WTC11 (cell line): Measurements from ENCODE around the gene HTR7. TPM values are rescaled to one million over a fixed set of nuclear protein-coding genes. Genes with fewer than 3 reads are reported as not detected.

Experiments
- ATAC-seq: fragments of 200-7000 bp; cut with Tn5 transposase; 2 replicates; pipeline ENCODE4 v1.10.0; 2021; ENCODE audit warnings: mild to moderate bottlenecking, moderate library complexity
- CTCF ChIA-PET: fragments of 300-600 bp; sonication (Branson Sonifier 250); formaldehyde crosslinking; loops from one replicate; lab custom pipeline; 2021; ENCODE audit warnings: antibody characterized with exemption; lab: Charles Lee
- POLR2A ChIA-PET: fragments of 350-600 bp; sonication (Branson Sonifier 250); formaldehyde crosslinking; loops from one replicate; lab custom pipeline; 2021; ENCODE audit warnings: antibody characterized with exemption; lab: Charles Lee
- DNase-seq: peaks from one replicate; pipeline ENCODE4 v3.0.0; 2021; ENCODE audit warnings: low spot score
- H3K27ac Mint-ChIP-seq: 2 replicates; pipeline ENCODE4 v1.8.0; 2021; ENCODE audit warnings: mixed read lengths
- H3K27me3 Mint-ChIP-seq: 2 replicates; pipeline ENCODE4 v1.8.0; 2021; ENCODE audit warnings: low read depth, mild to moderate bottlenecking, moderate library complexity, mixed read lengths
- H3K36me3 Mint-ChIP-seq: 2 replicates; pipeline ENCODE4 v1.8.0; 2021; ENCODE audit warnings: mixed read lengths
- H3K4me1 Mint-ChIP-seq: 2 replicates; pipeline ENCODE4 v1.8.0; 2022; ENCODE audit warnings: mixed read lengths
- H3K4me3 Mint-ChIP-seq: 2 replicates; pipeline ENCODE4 v1.8.0; 2021; ENCODE audit warnings: mild to moderate bottlenecking, moderate library complexity, mixed read lengths
- H3K9me3 Mint-ChIP-seq: 2 replicates; pipeline ENCODE4 v1.8.0; 2021; ENCODE audit warnings: mixed read lengths
- ATF1 ChIP-seq: sonication (generic); formaldehyde crosslinking; IDR thresholded peaks from 2 replicates; pipeline ENCODE4 v1.8.1; 2023; ENCODE audit warnings: mild to moderate bottlenecking, moderate library complexity, missing genetic modification reagents
- ETV6 ChIP-seq: sonication (generic); formaldehyde crosslinking; IDR thresholded peaks from 2 replicates; pipeline ENCODE4 v1.8.1; 2022; ENCODE audit warnings: mild to moderate bottlenecking, missing genetic modification reagents
- MYBL2 ChIP-seq: sonication (generic); formaldehyde crosslinking; IDR thresholded peaks from 2 replicates; pipeline ENCODE4 v1.8.1; 2023; ENCODE audit warnings: mild to moderate bottlenecking, moderate library complexity, missing genetic modification reagents
- NR3C1 ChIP-seq: sonication (generic); formaldehyde crosslinking; conservative IDR thresholded peaks from 2 replicates; pipeline ENCODE4 v1.8.1; 2023; ENCODE audit warnings: low read depth, mild to moderate bottlenecking, missing genetic modification reagents
- SMAD4 ChIP-seq: sonication (generic); formaldehyde crosslinking; IDR thresholded peaks from 2 replicates; pipeline ENCODE4 v1.8.0; 2022; ENCODE audit warnings: mild to moderate bottlenecking, missing genetic modification reagents
- ZBTB21 ChIP-seq: sonication (generic); formaldehyde crosslinking; IDR thresholded peaks from 2 replicates; pipeline ENCODE4 v1.8.1; 2023; ENCODE audit warnings: mild to moderate bottlenecking, missing genetic modification reagents, borderline replicate concordance
- ZNF138 ChIP-seq: sonication (generic); formaldehyde crosslinking; conservative IDR thresholded peaks from 2 replicates; pipeline ENCODE4 v1.8.1; 2022; ENCODE audit warnings: mild to moderate bottlenecking, moderate library complexity, missing genetic modification reagents
- ZNF263 ChIP-seq: sonication (generic); formaldehyde crosslinking; IDR thresholded peaks from 2 replicates; pipeline ENCODE4 v1.8.1; 2022; ENCODE audit warnings: low read depth, mild to moderate bottlenecking, moderate library complexity, missing genetic modification reagents
- total RNA-seq: library from RNA; stranded (reverse); gene quantifications from 3 replicates; pipeline ENCODE4 v1.2.3, GENCODE V29; 2021
- TF ChIP-seq, protein P1 (sequence below): fragments of 250-450 bp; sonication (Bioruptor Pico); IDR thresholded peaks from 2 replicates; pipeline ENCODE4 v1.9.0; 2021; ENCODE audit warnings: mild to moderate bottlenecking, borderline replicate concordance
- TF ChIP-seq, protein P2 (sequence below): fragments of 250-450 bp; sonication (Bioruptor Pico); IDR thresholded peaks from 2 replicates; pipeline ENCODE4 v2.1.2; 2022; ENCODE audit warnings: mild to moderate bottlenecking, moderate library complexity
- TF ChIP-seq, protein P3 (sequence below): sonication (generic); formaldehyde crosslinking; IDR thresholded peaks from 2 replicates; pipeline ENCODE4 v1.8.1; 2023; ENCODE audit warnings: mild to moderate bottlenecking, missing genetic modification reagents
- TF ChIP-seq, protein P4 (sequence below): fragments of 250-450 bp; sonication (Bioruptor Pico); IDR thresholded peaks from 2 replicates; pipeline ENCODE4 v1.8.0; 2021; ENCODE audit warnings: mild to moderate bottlenecking
- TF ChIP-seq, protein P5 (sequence below): fragments of 250-450 bp; sonication (Bioruptor Pico); IDR thresholded peaks from 2 replicates; pipeline ENCODE4 v1.9.0; 2021; ENCODE audit warnings: mild to moderate bottlenecking
- TF ChIP-seq, protein P6 (sequence below): sonication (generic); formaldehyde crosslinking; IDR thresholded peaks from 2 replicates; pipeline ENCODE4 v1.8.1; 2023; ENCODE audit warnings: mild to moderate bottlenecking, missing genetic modification reagents, moderate library complexity
- TF ChIP-seq, protein P7 (sequence below): sonication (generic); formaldehyde crosslinking; IDR thresholded peaks from 2 replicates; pipeline ENCODE4 v1.8.1; 2023; ENCODE audit warnings: mild to moderate bottlenecking, missing genetic modification reagents
- TF ChIP-seq, protein P8 (sequence below): sonication (generic); formaldehyde crosslinking; IDR thresholded peaks from 2 replicates; pipeline ENCODE4 v1.8.0; 2022; ENCODE audit warnings: mild to moderate bottlenecking, missing genetic modification reagents
- TF ChIP-seq, protein P9 (sequence below): sonication (generic); formaldehyde crosslinking; IDR thresholded peaks from 2 replicates; pipeline ENCODE4 v1.8.1; 2023; ENCODE audit warnings: mild to moderate bottlenecking, missing genetic modification reagents, borderline replicate concordance
- TF ChIP-seq, protein P10 (sequence below): fragments of 250-450 bp; sonication (Bioruptor Pico); IDR thresholded peaks from 2 replicates; pipeline ENCODE4 v1.9.0; 2021; ENCODE audit warnings: moderate library complexity, mild to moderate bottlenecking, inconsistent platforms, borderline replicate concordance

Gene HTR7
- total RNA-seq, 1 experiment from 2014 or later, result 11.2 TPM

DNA sequence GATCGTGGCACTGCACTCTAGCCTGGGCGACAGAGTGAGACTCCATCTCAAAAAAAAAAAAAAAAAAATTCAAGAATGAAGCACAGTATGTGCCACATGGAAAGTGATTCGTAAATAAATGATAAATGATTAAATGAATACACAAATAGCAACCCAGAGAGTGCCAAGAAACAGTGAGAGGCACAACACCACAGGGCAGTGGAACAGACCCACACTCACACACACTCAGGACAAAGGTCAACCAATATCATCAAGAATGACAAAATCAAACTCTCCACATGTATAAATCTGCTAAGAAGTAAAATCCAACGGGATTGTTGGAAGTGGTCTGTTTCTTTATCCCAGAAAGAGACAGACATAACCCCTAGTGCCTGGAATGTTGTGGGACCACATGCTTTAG is 77.4 kb downstream of the HTR7 start:
- H3K4me1 Mint-ChIP-seq, result peaks cover 29% of the 10 kb centered on the region
- no peak overlapping the region for H3K27ac Mint-ChIP-seq
- no peak for ATAC-seq
- TF ChIP-seq, protein P1, sequence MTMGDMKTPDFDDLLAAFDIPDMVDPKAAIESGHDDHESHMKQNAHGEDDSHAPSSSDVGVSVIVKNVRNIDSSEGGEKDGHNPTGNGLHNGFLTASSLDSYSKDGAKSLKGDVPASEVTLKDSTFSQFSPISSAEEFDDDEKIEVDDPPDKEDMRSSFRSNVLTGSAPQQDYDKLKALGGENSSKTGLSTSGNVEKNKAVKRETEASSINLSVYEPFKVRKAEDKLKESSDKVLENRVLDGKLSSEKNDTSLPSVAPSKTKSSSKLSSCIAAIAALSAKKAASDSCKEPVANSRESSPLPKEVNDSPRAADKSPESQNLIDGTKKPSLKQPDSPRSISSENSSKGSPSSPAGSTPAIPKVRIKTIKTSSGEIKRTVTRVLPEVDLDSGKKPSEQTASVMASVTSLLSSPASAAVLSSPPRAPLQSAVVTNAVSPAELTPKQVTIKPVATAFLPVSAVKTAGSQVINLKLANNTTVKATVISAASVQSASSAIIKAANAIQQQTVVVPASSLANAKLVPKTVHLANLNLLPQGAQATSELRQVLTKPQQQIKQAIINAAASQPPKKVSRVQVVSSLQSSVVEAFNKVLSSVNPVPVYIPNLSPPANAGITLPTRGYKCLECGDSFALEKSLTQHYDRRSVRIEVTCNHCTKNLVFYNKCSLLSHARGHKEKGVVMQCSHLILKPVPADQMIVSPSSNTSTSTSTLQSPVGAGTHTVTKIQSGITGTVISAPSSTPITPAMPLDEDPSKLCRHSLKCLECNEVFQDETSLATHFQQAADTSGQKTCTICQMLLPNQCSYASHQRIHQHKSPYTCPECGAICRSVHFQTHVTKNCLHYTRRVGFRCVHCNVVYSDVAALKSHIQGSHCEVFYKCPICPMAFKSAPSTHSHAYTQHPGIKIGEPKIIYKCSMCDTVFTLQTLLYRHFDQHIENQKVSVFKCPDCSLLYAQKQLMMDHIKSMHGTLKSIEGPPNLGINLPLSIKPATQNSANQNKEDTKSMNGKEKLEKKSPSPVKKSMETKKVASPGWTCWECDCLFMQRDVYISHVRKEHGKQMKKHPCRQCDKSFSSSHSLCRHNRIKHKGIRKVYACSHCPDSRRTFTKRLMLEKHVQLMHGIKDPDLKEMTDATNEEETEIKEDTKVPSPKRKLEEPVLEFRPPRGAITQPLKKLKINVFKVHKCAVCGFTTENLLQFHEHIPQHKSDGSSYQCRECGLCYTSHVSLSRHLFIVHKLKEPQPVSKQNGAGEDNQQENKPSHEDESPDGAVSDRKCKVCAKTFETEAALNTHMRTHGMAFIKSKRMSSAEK, result no peak
- TF ChIP-seq, protein P2, sequence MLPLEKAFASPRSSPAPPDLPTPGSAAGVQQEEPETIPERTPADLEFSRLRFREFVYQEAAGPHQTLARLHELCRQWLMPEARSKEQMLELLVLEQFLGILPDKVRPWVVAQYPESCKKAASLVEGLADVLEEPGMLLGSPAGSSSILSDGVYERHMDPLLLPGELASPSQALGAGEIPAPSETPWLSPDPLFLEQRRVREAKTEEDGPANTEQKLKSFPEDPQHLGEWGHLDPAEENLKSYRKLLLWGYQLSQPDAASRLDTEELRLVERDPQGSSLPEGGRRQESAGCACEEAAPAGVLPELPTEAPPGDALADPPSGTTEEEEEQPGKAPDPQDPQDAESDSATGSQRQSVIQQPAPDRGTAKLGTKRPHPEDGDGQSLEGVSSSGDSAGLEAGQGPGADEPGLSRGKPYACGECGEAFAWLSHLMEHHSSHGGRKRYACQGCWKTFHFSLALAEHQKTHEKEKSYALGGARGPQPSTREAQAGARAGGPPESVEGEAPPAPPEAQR (CRISPR knock-in tag), result no peak
- TF ChIP-seq ZNF263 (CRISPR knock-in tag) (no peak), ATF1 (CRISPR knock-in tag) (no peak), ZNF138 (no peak), ETV6 (CRISPR knock-in tag) (no peak), MYBL2 (CRISPR knock-in tag) (no peak), NR3C1 (no peak), SMAD4 (no peak), ZBTB21 (CRISPR knock-in tag) (no peak)
- TF ChIP-seq, protein P3, sequence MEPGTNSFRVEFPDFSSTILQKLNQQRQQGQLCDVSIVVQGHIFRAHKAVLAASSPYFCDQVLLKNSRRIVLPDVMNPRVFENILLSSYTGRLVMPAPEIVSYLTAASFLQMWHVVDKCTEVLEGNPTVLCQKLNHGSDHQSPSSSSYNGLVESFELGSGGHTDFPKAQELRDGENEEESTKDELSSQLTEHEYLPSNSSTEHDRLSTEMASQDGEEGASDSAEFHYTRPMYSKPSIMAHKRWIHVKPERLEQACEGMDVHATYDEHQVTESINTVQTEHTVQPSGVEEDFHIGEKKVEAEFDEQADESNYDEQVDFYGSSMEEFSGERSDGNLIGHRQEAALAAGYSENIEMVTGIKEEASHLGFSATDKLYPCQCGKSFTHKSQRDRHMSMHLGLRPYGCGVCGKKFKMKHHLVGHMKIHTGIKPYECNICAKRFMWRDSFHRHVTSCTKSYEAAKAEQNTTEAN (CRISPR knock-in tag), result no peak
- TF ChIP-seq, protein P4, sequence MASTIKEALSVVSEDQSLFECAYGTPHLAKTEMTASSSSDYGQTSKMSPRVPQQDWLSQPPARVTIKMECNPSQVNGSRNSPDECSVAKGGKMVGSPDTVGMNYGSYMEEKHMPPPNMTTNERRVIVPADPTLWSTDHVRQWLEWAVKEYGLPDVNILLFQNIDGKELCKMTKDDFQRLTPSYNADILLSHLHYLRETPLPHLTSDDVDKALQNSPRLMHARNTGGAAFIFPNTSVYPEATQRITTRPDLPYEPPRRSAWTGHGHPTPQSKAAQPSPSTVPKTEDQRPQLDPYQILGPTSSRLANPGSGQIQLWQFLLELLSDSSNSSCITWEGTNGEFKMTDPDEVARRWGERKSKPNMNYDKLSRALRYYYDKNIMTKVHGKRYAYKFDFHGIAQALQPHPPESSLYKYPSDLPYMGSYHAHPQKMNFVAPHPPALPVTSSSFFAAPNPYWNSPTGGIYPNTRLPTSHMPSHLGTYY, result no peak
- TF ChIP-seq, protein P5, sequence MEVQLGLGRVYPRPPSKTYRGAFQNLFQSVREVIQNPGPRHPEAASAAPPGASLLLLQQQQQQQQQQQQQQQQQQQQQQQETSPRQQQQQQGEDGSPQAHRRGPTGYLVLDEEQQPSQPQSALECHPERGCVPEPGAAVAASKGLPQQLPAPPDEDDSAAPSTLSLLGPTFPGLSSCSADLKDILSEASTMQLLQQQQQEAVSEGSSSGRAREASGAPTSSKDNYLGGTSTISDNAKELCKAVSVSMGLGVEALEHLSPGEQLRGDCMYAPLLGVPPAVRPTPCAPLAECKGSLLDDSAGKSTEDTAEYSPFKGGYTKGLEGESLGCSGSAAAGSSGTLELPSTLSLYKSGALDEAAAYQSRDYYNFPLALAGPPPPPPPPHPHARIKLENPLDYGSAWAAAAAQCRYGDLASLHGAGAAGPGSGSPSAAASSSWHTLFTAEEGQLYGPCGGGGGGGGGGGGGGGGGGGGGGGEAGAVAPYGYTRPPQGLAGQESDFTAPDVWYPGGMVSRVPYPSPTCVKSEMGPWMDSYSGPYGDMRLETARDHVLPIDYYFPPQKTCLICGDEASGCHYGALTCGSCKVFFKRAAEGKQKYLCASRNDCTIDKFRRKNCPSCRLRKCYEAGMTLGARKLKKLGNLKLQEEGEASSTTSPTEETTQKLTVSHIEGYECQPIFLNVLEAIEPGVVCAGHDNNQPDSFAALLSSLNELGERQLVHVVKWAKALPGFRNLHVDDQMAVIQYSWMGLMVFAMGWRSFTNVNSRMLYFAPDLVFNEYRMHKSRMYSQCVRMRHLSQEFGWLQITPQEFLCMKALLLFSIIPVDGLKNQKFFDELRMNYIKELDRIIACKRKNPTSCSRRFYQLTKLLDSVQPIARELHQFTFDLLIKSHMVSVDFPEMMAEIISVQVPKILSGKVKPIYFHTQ, result no peak
- TF ChIP-seq, protein P6, sequence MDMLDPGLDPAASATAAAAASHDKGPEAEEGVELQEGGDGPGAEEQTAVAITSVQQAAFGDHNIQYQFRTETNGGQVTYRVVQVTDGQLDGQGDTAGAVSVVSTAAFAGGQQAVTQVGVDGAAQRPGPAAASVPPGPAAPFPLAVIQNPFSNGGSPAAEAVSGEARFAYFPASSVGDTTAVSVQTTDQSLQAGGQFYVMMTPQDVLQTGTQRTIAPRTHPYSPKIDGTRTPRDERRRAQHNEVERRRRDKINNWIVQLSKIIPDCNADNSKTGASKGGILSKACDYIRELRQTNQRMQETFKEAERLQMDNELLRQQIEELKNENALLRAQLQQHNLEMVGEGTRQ (CRISPR knock-in tag), result no peak
- TF ChIP-seq, protein P7, sequence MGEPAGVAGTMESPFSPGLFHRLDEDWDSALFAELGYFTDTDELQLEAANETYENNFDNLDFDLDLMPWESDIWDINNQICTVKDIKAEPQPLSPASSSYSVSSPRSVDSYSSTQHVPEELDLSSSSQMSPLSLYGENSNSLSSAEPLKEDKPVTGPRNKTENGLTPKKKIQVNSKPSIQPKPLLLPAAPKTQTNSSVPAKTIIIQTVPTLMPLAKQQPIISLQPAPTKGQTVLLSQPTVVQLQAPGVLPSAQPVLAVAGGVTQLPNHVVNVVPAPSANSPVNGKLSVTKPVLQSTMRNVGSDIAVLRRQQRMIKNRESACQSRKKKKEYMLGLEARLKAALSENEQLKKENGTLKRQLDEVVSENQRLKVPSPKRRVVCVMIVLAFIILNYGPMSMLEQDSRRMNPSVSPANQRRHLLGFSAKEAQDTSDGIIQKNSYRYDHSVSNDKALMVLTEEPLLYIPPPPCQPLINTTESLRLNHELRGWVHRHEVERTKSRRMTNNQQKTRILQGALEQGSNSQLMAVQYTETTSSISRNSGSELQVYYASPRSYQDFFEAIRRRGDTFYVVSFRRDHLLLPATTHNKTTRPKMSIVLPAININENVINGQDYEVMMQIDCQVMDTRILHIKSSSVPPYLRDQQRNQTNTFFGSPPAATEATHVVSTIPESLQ (CRISPR knock-in tag), result no peak
- TF ChIP-seq, protein P8, sequence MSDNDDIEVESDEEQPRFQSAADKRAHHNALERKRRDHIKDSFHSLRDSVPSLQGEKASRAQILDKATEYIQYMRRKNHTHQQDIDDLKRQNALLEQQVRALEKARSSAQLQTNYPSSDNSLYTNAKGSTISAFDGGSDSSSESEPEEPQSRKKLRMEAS (CRISPR knock-in tag), result no peak
- TF ChIP-seq, protein P9, sequence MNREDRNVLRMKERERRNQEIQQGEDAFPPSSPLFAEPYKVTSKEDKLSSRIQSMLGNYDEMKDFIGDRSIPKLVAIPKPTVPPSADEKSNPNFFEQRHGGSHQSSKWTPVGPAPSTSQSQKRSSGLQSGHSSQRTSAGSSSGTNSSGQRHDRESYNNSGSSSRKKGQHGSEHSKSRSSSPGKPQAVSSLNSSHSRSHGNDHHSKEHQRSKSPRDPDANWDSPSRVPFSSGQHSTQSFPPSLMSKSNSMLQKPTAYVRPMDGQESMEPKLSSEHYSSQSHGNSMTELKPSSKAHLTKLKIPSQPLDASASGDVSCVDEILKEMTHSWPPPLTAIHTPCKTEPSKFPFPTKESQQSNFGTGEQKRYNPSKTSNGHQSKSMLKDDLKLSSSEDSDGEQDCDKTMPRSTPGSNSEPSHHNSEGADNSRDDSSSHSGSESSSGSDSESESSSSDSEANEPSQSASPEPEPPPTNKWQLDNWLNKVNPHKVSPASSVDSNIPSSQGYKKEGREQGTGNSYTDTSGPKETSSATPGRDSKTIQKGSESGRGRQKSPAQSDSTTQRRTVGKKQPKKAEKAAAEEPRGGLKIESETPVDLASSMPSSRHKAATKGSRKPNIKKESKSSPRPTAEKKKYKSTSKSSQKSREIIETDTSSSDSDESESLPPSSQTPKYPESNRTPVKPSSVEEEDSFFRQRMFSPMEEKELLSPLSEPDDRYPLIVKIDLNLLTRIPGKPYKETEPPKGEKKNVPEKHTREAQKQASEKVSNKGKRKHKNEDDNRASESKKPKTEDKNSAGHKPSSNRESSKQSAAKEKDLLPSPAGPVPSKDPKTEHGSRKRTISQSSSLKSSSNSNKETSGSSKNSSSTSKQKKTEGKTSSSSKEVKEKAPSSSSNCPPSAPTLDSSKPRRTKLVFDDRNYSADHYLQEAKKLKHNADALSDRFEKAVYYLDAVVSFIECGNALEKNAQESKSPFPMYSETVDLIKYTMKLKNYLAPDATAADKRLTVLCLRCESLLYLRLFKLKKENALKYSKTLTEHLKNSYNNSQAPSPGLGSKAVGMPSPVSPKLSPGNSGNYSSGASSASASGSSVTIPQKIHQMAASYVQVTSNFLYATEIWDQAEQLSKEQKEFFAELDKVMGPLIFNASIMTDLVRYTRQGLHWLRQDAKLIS (CRISPR knock-in tag), result no peak
- TF ChIP-seq, protein P10, sequence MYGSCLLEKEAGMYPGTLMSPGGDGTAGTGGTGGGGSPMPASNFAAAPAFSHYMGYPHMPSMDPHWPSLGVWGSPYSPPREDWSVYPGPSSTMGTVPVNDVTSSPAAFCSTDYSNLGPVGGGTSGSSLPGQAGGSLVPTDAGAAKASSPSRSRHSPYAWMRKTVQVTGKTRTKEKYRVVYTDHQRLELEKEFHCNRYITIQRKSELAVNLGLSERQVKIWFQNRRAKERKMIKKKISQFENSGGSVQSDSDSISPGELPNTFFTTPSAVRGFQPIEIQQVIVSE (CRISPR knock-in tag), result no peak
- TF ChIP-seq, all 79 proteins: peak for 0
- ChIA-PET POLR2A (no interaction called here), CTCF (interaction anchor here (1.8 kb wide), 1 partner anchor 8 kb away, joined by 7 read pairs; no protein-coding TSS in a partner anchor)
- Mint-ChIP-seq H3K4me3 (no peak overlapping the region), H3K36me3 (no peaks in the 10 kb centered on the region), H3K27me3 (no peaks in the 10 kb centered on the region), H3K9me3 (no peaks in the 10 kb centered on the region)
- DNase-seq, result no peak
